GM19324 (cell line): ENCODE data around the gene COL19A1.

Source experiments
- ATAC-seq: cut with Tn5 transposase; IDR thresholded peaks from one replicate; pipeline ENCODE4 v1.9.1; 2021; ENCODE audit warnings: mild to moderate bottlenecking, moderate library complexity; ENCODE audit not compliant: unreplicated experiment, low FRiP score

Gene COL19A1

DNA sequence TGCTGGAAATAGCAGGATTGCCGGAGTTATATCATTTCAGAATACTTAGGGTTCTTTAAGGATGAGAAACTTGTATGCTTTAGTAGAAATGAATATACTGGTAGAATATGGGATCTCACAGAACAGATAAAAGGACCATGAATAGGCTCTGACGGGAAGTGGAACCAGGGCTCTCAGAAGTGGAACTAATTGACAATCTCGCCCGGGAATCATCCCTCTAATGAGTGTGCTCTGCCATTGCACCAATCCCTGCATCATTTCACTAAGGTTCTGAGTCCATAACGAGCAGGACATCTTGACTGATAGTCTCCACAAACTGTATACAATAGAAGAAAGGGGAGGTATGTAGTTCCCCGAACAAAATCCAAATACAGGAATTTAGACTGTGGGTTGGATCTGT is 286.4 kb downstream of the COL19A1 start:
- ATAC-seq: no peak

DNA sequence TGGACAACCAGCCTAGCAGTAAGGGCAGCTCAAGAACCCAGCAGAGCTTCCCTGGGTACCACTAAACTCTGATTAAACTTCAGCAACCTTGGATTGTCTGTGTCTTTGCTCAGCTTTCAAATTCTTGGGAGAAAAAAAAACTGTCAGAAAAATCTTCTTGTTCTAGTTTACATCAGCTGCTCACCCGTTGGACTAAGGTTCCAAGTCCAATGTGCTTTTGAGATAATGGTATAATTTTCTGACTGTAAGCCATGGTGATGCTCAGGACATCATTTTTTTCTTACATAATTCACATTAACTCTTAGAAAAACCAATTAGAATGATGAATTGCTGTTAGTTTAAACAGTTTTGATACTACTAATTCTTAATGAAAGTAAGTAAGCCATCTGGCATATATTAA is 290.7 kb downstream of the COL19A1 start:
- ATAC-seq: no peak

DNA sequence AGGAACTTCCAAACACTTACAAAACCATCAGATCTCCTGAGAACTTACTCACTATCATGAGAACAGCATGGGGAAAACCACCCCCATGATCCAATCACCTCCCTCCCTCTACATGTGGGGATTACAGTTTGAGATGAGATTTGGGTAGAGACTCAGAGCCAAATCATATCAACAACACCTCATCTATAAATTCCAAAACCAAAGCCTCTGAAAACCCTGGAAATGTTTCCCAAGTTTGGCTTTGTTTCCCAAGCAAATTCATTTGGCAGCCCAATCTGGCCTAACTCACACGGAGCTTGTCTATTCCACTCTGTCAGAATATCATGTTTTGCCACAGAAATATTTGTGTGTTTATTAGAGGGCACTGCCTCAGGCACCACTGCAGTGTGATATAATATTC is 293.9 kb downstream of the COL19A1 start:
- no peak for ATAC-seq

DNA sequence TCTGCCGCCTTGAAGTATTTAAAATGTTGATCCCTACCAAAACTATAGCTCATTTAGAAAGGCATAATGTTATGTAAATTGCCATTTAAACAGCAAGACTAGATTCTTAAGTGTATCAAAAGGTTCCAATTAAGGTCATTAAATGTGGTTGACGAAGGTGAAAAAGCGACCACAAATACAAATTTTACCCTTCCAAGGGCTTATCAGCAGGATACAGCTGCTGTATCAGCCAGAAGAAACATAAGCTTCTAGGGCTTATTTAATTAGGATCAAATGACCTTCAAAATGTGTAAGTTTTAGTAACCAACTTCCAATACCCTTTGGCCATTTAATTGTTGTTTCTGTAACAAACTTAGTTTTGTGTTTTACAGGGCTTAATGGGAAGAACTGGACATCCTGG is 296.6 kb downstream of the COL19A1 start:
- ATAC-seq: no peak

DNA sequence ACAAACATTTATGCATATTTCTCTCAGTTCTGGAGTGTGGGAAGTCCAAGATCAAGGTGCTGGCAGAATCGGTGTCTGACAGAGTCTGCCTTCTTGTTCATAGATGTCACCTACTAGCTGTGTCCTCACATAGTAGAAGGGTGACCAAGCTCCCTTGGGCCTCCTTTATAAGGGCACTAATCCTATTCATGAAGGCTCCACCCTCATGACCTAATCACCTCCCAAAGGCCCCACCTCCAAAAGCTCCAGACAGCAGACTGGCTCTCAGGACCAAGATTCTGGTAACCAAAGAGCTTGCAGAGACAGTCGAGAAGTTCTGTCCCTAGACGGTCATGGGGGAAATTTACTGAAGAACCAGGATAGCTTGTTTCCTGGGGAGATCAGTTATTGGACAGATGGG is 297.4 kb downstream of the COL19A1 start:
- no peak for ATAC-seq

DNA sequence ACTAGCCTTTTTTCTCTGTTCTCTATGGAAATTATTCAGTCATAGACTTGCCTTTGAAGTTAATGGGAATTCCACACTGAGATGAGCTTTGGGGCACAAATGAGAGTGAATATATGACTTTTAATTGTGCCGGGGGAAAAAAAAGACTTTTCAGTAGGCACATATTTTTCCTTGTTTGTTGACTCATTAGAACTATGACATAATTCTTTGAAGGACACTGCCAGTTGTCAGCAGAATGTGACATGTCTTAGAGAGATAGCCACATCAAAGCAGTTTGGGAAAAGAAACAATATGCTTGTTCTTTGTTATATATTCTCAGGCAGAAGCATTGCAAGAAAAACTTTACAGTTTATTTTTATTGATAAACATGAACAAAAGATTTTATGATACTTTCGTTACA is 298.2 kb downstream of the COL19A1 start:
- no peak for ATAC-seq

DNA sequence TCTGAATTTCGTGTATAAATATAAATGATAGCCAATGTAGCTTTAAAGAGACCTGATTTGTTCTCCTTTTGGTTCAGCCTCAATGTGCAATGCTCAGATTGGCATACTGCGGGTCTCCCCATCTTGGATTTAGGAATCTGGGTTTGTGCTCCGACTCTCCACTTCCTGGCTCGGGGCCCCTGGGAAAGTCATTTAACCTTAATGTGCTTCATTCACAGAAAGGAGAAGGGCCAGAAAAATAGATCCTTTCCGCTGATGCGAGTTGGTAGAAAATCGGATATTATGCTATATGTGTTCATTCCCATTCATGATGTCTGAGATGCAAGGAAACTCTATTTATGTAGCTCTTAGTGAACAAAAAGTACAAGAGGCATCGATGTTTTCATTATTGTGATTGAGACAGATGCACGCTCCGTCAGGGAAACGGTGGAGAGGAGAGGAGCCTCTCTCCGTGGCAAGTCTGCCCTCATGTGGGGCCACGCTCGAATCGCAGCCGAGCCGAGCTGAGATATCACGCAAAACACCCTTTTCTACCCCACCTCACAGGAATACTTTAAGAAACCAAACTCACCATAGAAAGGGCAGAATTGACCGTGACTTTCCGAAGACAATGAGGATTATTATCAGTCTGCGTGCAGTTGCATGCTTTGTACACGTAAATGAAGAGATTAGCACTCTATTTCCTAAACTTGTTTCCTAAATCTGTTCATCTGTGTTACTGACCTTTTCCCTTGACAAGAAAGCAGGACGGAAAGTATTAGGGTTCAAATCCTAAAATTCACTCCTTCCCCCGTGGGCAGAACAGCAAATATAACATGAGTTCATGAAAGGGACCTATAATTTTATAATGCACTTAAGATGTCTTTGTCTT is 300.0 kb downstream of the COL19A1 start:
- peak; percentile 85 for ATAC-seq

DNA sequence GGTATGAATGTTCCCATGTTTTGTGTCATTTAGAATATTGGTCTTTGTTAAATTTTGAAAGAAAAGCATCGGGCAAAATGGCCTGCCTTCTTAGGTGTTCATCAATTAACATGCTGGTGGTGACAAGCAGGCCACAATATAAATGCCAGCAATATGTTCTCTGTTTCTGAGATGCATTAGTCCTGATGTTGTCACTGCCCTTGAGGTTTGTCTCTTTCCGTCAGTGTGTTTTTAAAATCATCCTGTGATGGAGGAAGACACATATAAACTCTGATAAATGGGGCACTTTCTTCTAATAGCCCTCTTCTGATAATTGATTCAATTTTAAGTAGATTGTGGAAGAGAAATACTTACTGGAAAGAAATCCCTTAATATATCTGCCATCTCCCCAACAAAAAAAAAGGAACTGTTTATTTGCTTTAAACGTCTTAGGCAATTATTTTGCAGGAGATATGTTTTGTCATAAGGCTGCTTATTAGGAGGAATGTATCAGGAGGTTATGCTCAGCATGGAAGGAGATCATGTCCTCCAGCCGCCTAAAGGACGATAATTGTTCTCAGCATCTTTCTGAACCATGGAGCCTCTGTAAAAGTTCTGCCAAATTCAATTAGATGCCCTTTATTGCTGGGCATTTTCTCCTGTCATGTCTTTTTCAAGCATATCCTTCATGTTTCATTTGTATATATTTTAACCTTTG is 302.5 kb downstream of the COL19A1 start:
- ATAC-seq: no peak

DNA sequence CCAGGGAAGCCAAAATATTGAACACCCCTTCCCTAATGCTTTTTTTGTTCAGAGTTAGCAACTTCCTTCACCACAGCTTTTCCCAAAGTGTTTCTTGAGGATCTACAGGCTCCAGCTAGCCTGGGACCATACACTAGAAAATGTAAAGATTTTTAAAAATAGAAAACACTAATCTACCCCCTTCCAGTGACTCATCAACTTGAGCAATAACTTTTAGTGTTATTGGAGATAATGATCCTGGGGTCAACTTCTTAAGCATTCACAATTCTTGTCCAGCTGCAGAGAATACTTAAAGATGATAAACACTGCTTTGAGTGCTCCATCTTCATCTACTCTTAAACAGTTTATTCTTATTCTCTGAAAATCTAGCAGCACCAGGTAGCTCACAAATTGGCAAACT is 304.9 kb downstream of the COL19A1 start:
- no peak for ATAC-seq

DNA sequence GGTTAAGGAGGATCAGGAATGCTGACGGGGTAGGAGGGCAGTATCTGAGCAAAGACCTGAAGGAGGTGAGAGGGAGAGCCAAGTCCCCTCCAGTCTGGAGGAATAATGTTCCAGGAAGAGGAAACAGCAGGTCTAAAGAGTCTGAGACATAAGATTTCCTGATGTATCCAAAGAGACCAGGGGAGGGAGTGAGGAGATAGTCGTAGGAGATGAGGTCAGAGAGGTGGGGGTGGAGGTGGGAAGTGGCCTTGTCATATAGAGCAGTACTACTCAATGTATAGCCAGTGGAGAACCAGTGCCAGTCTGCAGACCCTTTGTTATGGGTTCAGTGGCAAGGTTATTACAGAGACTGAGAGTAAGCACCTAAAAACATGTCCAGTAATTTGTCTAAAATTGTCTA is 305.9 kb downstream of the COL19A1 start:
- ATAC-seq: no peak

DNA sequence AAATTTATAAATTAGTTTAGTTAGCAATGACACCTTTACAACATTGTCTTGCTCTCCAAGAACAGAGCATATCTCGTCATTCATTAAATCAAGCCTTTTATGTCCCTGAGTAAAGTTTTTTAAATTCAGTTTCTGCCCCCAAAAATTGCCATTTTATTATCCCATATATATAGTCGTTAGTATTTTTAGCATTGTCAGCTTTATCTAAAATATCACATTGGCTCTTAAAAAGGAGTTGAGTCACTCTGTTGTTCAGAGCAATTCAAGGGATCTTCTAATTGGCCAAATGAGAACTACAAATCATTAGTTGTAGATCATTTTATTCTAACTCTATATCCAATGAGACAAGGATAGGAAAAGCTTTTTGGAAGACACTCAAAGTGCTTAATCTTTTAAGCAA is 309.4 kb downstream of the COL19A1 start:
- no peak for ATAC-seq

DNA sequence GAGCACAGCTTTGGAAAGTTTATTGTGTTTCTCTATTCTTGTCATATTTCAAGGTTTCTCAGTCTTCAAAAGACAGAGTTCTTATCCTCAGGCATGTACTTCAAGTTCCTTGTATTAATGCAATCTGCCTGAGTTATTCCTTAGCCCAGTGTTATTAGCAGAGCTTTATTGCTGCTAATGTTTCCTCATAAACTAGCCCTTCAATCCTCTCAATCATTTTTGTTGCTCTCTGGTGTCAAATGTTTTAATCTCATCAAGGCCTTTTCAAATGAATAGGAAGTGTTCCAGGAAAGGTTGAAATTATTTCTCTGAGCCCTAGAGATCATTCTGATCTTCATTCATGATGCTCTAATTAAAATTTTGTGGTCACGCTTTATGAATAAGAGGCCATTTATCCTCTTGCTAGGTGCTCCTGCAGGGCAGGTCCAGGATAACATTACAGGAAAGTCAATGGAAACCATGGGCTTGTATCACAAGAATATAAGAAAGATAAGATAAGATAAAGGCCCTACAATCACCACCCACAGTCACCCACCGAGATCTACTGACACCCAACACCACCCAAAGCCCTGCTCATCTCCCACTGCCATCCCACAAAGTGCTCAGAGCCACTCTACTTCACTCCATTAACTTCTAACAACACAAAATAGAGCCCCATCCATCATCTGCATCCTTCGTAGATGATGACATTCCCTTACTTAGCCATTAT is 310.6 kb downstream of the COL19A1 start:
- ATAC-seq: no peak

DNA sequence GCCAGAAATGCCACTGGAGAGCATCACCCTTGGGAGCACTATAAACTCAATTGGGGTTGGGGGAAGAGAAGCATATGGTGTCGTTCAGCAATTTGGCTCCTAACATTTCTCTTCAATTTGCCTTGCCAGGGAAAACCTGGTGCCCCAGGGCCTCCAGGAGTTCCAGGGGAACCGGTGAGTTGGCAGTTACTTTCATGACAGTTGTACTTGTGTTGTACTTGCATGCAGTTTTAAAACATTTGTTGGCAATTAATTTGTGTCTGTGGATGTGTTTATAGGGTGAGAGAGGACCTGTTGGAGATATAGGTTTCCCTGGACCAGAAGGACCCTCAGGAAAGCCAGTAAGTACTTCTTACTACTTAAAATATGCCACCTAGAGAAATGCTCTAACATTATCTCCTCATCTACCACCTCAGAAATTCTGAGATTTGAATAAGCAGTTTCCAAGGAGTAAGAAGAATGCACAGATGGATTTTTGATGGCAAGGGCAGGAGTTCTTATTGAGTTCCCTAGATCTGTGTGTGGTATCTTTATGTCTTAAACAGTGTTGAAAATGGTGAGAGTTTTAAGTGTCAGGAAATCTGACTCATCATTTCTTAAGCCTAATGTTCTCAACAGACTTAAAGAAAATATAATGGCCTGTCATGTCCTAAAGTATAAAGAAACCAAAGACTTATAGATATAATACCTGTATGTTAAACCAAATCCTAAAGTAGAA is 314.0 kb downstream of the COL19A1 start:
- no peak for ATAC-seq

DNA sequence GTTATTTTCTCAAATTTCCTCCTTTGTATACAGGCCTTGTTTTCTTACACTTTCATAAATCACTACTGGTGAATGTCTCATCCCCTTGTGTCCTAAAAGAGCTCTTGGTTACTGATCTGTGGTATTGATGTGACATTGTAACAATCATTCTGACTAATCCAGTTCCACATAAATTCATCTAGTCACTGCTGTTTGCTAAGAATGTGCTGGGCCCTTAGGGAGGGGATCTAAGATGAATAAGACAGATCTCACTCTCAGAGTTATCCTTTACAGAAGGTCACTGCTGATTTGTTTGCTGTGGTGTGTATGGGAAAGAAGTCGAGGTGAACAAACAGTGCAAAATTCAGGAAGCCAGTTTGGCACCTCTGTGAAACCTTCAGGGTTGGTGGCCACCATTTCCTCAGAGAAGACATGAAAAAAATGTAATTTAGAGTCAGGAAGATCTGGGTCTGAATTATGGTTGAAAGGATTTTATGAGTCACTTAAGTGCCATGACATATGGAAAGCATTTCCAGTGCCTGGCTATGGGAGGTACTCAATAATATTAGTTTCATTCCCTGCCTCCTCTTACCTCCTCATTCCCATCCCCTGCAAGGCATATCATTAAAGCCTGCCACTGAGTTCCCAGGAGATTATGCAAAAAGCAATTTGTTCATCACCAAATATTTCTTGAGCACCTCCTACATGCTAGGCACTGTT is 314.7 kb downstream of the COL19A1 start:
- no peak for ATAC-seq

DNA sequence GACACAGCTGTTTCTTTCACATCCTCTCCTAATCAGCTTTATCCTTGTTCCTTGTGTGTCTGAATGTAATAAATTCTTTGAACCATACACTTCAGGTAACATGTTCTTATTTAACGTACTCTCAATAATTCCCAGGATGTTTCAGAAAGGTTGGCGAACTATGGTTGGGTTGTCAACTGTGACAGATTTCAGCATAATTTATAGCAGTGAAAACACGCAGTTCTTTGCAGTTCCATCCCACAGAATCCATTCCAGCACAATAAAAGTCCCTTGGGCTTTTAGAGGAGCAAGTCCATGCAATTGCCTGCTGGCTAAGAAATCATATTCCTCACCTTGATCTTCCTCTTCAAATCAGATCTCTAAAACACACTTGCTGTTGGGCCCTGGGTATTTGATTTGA is 317.2 kb downstream of the COL19A1 start:
- no peak for ATAC-seq

DNA sequence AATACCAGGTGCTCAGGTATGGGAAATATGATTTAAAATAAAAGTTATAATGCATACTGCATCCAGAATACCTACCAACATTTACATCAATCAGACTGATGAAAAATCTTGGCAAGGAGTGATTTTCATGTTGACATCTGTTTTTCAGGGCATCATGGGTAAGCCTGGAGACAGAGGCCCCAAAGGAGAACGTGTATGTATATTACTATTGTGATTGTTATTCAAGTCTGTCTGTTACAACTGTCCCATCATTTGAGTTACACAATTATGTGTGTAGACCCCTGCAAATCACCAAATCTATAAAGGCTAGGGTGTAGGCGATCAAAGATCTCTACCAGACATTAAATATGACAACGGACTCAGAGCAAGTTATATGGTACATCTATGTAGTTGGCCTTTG is 318.4 kb downstream of the COL19A1 start:
- no peak for ATAC-seq

DNA sequence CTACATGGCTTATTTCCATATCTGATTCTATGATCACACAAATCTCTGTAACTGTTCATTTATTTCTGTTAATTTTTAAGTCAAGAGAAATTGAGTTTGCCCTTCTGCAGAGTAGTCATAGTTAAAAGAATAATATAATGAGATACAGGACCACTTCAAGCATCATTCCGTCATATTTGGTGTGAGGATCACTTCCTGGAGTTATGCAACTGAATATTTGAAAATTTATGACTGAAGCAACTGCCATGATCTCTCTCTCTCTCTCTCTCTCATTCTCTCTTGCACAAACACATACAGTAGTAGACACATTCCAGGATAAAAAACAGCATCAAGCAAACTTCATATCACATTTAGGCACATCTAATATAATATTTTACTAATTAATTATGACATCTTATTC is 320.1 kb downstream of the COL19A1 start:
- no peak for ATAC-seq

DNA sequence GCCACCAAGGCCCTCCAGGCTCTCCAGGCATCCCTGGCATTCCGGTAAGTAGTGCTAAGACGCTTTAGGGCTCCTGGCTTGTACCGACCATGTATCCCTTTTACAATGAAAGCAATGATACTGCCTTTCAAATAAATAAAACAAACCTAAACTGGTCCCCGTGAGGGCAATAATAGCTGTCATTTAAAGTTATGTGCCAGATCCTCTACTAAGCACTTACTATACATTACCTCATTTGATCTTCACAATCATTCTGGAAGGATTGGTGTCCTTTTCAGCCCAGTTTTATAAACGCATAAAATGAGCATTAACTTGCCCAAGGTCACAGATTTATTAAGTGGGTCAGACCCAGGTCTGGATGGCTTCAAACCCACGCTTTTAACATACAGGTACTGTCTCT is 321.8 kb downstream of the COL19A1 start:
- no peak for ATAC-seq

DNA sequence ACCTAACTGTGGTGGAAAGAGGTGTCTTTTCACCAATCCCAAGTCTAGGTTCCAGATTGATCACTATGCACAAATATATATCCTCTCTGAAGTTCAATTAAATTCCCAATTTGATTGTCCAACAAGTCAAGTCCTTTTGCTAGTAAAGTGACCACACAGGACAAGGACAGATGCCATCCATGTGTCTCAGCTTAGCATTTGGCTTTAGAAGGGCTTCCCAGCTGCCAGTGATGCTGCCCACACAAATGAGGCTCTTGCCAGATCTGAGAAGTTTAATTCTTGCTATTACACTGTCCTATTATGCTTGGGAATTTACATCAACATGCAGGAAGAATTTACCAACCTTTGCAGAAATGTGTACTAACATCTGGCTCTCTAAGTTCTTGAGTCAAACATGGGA is 328.1 kb downstream of the COL19A1 start:
- ATAC-seq: no peak

DNA sequence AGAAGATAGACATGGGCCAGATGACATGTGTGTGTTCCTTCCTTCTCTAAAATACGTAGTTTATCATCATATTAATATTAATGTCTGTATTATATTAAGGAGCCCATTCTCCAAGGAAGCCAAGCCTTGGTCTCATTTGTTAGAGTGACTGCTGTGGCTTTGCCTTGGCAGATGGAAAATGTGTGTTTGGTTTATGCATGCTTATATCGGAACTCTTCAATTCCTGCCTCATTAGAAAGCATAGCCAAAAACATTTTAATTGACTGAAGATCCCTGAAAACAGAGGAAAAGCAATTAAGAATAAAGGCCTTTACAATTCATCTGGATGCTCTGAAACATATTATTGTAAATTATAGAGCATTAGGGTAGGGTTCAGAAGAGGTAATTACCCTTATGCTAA is 330.2 kb downstream of the COL19A1 start:
- no peak for ATAC-seq
